Heart left ventricle (tissue), 13 donors: Measurements from ENCODE around the gene DNM2.

Experiments used
- CTCF ChIP-seq, 12 donors: fragments of 200-600 bp; sonication (generic) in 4 of 12; IDR thresholded peaks; one replicate each; pipeline versions ENCODE4 v1.5.0 to v1.8.0; 2018 to 2022; ENCODE audit warnings: antibody characterized with exemption in 12 of 12, mild to moderate bottlenecking in 5 of 12
- POLR2A ChIP-seq, 2 donors: fragments of 450-650 bp; IDR thresholded peaks; one replicate each; pipeline ENCODE4 v1.6.1; 2017; ENCODE audit warnings: antibody characterized with exemption in 2 of 2, mild to moderate bottlenecking in 2 of 2, moderate library complexity in 2 of 2
- donor health status: ischemic (EF 13 %, LVEDD 7.1; RV severe dilation, severe dysfunction).
- donor health status: DM: no; HTN: yes; CAD: no.
- donor health status: DM: no; HTN: no; CAD: no.
- donor health status: ischemic (EF 25% LVEDD 6.9; RV normal size, moderate dysfunction).
- donor health status: ischemic (EF 25% LVEDD 5.7; RV mildly dilated, moderate dysfunction).
- donor health status: ischemic (EF 35%, LVEDD 5.7; RV mildly dilated, moderate dysfunction).
- donor health status: nonischemic (EF 11% LVEDD 7.7; RV severe dilation, severe dysfunction).
- donor health status: DM: yes; HTN: yes; CAD: no.
- donor health status: PGD.
- donor health status: ischemic (EF 29% LVEDD 5.4; RV normal size, mild dysfunction).
- donor health status: nonischemic (EF 23%, LVEDD 6.1; RV moderate dilation, normal function).

- TF ChIP-seq CTCF (IDR thresholded peaks at IDR 0.05) (no peak), POLR2A (IDR thresholded peaks at IDR 0.05) (no peak)
Measured at GRCh38 chr19:10670876-10671804, 46.7 kb upstream of the DNM2 start.
